ENCODE measurements around the gene ZMPSTE24. TPM values are rescaled to one million over a fixed set of nuclear protein-coding genes. Genes with fewer than 3 reads are reported as not detected.

ZMPSTE24 gene
- total and polyA plus RNA-seq, 10 of the 15 experiments (the other 5 are each of a cell fraction or from before 2014, with no cell fraction given), result 21.5 to 84.4 (median 43.6) TPM

- no peak overlapping the region for H3K4me3 ChIP-seq
- FAIRE-seq (no peak), ATAC-seq (no peak), DNase-seq (ENCODE audit: low read depth, low spot score) (no peak)
- H3K79me2 ChIP-seq (ENCODE audit: control insufficient read depth, insufficient read depth, low read length), result no peaks in the 10 kb centered on the region
- no peak overlapping the region for H3K4me2 ChIP-seq (ENCODE audit: control insufficient read depth, insufficient read depth)
- H2AFZ ChIP-seq (ENCODE audit: control insufficient read depth, low read depth, low read length), result no peak overlapping the region
- ChIA-PET CTCF (interaction anchor here (1.6 to 1.7 kb wide), 3 partner anchors 41 to 121 kb away, joined by 5 to 8 read pairs (median 6); no protein-coding TSS in a partner anchor), POLR2A (no interaction called here), SMC1A (ENCODE audit: uncharacterized antibody, unreplicated experiment) (interaction anchor here (0.8 to 1.6 kb wide), 3 partner anchors 17 to 61 kb away, joined by 3 to 4 read pairs (median 3); no protein-coding TSS in a partner anchor), RAD21 (ENCODE audit: unreplicated experiment) (no interaction called here)
- intact Hi-C loops (cut with micrococcal nuclease; ENCODE audit: unreplicated experiment), result no loop called here
- 100% methylated on average over 2 of the region's 2 CpGs for WGBS (ENCODE audit: insufficient coverage, insufficient replicate concordance, low lambda C conversion rate, missing lambda C conversion rate)
- H3K4me1 ChIP-seq (ENCODE audit: control insufficient read depth, insufficient read depth, low read length), result peaks cover 5% of the 10 kb centered on the region; the same call in 1 of the 2 replicates
- BruUV-seq (replicated peaks), result no TSS peak
- in situ Hi-C loops (cut with MboI), result no loop called here
- no peak overlapping the region for H3K27ac ChIP-seq (ENCODE audit: control insufficient read depth, insufficient read depth)
- no peaks in the 10 kb centered on the region for H3K27me3 ChIP-seq (replicated peaks in 1 of 2; ENCODE audit: control insufficient read depth in 2 of 2, insufficient read depth in 2 of 2, low read length in 1 of 2)
- TF ChIP-seq ZNF24 (IDR thresholded peaks at IDR 0.05) (no peak), MEF2B (IDR thresholded peaks at IDR 0.05; ENCODE audit: partially characterized antibody, poor library complexity, severe bottlenecking) (no peak), HSF1 (IDR thresholded peaks at IDR 0.05; ENCODE audit: low read depth, low read length) (no peak), ZBTB33 (IDR thresholded peaks at IDR 0.05) (no peak)
- H4K20me1 ChIP-seq (ENCODE audit: control insufficient read depth, insufficient read depth), result no peaks in the 10 kb centered on the region
- no peaks in the 10 kb centered on the region for H3K9me3 ChIP-seq (replicated peaks; ENCODE audit: control insufficient read depth, insufficient read depth, low read length)
- H3K36me3 ChIP-seq (ENCODE audit: control insufficient read depth in 2 of 2, insufficient read depth in 2 of 2, low read length in 1 of 2), result peaks cover 2 to 13% of the 10 kb centered on the region in 2 experiments
- no peak overlapping the region for H3K9ac ChIP-seq (ENCODE audit: control insufficient read depth, insufficient read depth, low read length)
These were observed 16.3 kb downstream of the ZMPSTE24 start for GRCh38 chr1:40274331-40274730.
